GM12878 (cell line): ENCODE results near the gene CLPX. TPM values are rescaled to one million over a fixed set of nuclear protein-coding genes. Genes with fewer than 3 reads are reported as not detected.

Experiments
- ATAC-seq: fragments of 200-7000 bp; cut with Tn5 transposase; 3 replicates; pipeline ENCODE4 v1.9.1; 2020; ENCODE audit warnings: mild to moderate bottlenecking, moderate library complexity
- BruUV-seq: library from RNA; stranded (reverse); fragments of 400-500 nt; replicated peaks from 2 replicates; lab custom pipeline; 2021; lab: Mats Ljungman, UMichigan
- CTCF ChIA-PET: fragments of 300-600 bp; sonication (Branson Sonifier 250); formaldehyde crosslinking; extraction: SDS; loops from one replicate; lab custom pipeline; 2021; ENCODE audit warnings: inconsistent platforms; lab: Yijun Ruan, JAX
- POLR2A ChIA-PET: fragments of 350-600 bp; formaldehyde crosslinking; extraction: SDS; loops from one replicate; lab custom pipeline; 2021; ENCODE audit warnings: inconsistent platforms; lab: Charles Lee
- RAD21 ChIA-PET: fragments of 300-600 bp; sonication (Branson Sonifier 250); formaldehyde crosslinking; loops from one replicate; lab custom pipeline; 2023; ENCODE audit warnings: antibody characterized with exemption; ENCODE audit not compliant: unreplicated experiment; lab: Charles Lee
- SMC1A ChIA-PET: fragments of 300-600 bp; sonication (Branson Sonifier 250); formaldehyde crosslinking; loops from one replicate; lab custom pipeline; 2023; ENCODE audit not compliant: unreplicated experiment, uncharacterized antibody; lab: Charles Lee
- DNase-seq: peaks from one replicate; pipeline ENCODE4 v3.0.0-alpha.2; 2011; ENCODE audit warnings: low read depth, low spot score
- FAIRE-seq: peaks from 3 replicates; lab custom pipeline; 2011; peaks lifted over from hg19 to GRCh38; lab: Jason Lieb, UNC
- H2AFZ ChIP-seq: 2 replicates; pipeline ENCODE4 v1.6.0; 2011; ENCODE audit warnings: low read depth, low read length, control low read depth; ENCODE audit not compliant: control insufficient read depth
- H3K27ac ChIP-seq: 2 replicates; pipeline ENCODE4 v1.5.1; 2011; ENCODE audit warnings: control low read depth; ENCODE audit not compliant: control insufficient read depth, insufficient read depth
- H3K27me3 ChIP-seq, 2 experiments: replicated peaks in 1 of 2; 2 replicates each; pipeline versions ENCODE4 v1.6.0 to v1.6.1; 2011; ENCODE audit warnings: low read length in 1 of 2; ENCODE audit not compliant: control insufficient read depth in 2 of 2, insufficient read depth in 2 of 2
- H3K36me3 ChIP-seq, 2 experiments: 2 replicates each; pipeline ENCODE4 v1.5.1; 2011; ENCODE audit warnings: low read length in 1 of 2; ENCODE audit not compliant: control insufficient read depth in 2 of 2, insufficient read depth in 2 of 2
- H3K4me1 ChIP-seq: 2 replicates; pipeline ENCODE4 v1.6.1; 2011; ENCODE audit warnings: mild to moderate bottlenecking, low read length, moderate library complexity, mixed read lengths; ENCODE audit not compliant: control insufficient read depth, insufficient read depth
- H3K4me2 ChIP-seq: 2 replicates; pipeline ENCODE4 v1.6.0; 2011; ENCODE audit warnings: control low read depth; ENCODE audit not compliant: control insufficient read depth, insufficient read depth
- H3K4me3 ChIP-seq: fragments of 200-600 bp; sonication (generic); 2 replicates; pipeline ENCODE4 v1.5.1; 2016
- H3K79me2 ChIP-seq: 2 replicates; pipeline ENCODE4 v1.6.0; 2011; ENCODE audit warnings: low read length; ENCODE audit not compliant: control insufficient read depth, insufficient read depth
- H3K9ac ChIP-seq: 2 replicates; pipeline ENCODE4 v1.8.0; 2011; ENCODE audit warnings: low read length, control low read depth, mixed read lengths; ENCODE audit not compliant: control insufficient read depth, insufficient read depth
- H3K9me3 ChIP-seq: replicated peaks from 3 replicates; pipeline ENCODE4 v1.5.1; 2011; ENCODE audit warnings: mild to moderate bottlenecking, low read length; ENCODE audit not compliant: control insufficient read depth, insufficient read depth
- H4K20me1 ChIP-seq: 2 replicates; pipeline ENCODE4 v1.6.0; 2011; ENCODE audit not compliant: control insufficient read depth, insufficient read depth
- BCL3 ChIP-seq: IDR thresholded peaks from 2 replicates; pipeline ENCODE4 v1.6.1; 2011; ENCODE audit warnings: borderline replicate concordance, low read depth, mild to moderate bottlenecking, moderate library complexity, low read length; ENCODE audit not compliant: insufficient read depth, poor library complexity, severe bottlenecking
- CHD1 ChIP-seq: IDR thresholded peaks from 2 replicates; pipeline ENCODE4 v1.6.1; 2012; ENCODE audit warnings: low read depth, low read length, improper control_type of control experiment
- EZH2 ChIP-seq: IDR thresholded peaks from 2 replicates; pipeline ENCODE4 v1.6.1; 2012; ENCODE audit warnings: low read depth, mild to moderate bottlenecking, control low read depth, inconsistent platforms, low read length, borderline replicate concordance; ENCODE audit not compliant: control insufficient read depth
- HDAC6 ChIP-seq: fragments of 200-600 bp; sonication (generic); IDR thresholded peaks from one replicate; pipeline ENCODE4 v1.8.0; 2017; ENCODE audit warnings: antibody characterized with exemption; ENCODE audit not compliant: unreplicated experiment
- PAX8 ChIP-seq: fragments of 450-650 bp; IDR thresholded peaks from 2 replicates; pipeline ENCODE4 v1.6.1; 2017; ENCODE audit warnings: mild to moderate bottlenecking, moderate library complexity
- PKNOX1 ChIP-seq: fragments of 450-650 bp; IDR thresholded peaks from 2 replicates; pipeline ENCODE4 v1.6.1; 2016; ENCODE audit warnings: mild to moderate bottlenecking
- TCF7 ChIP-seq: IDR thresholded peaks from 2 replicates; pipeline ENCODE4 v1.6.1; 2014; ENCODE audit warnings: antibody characterized with exemption, borderline replicate concordance
- USF2 ChIP-seq: IDR thresholded peaks from 2 replicates; pipeline ENCODE4 v1.6.1; 2011; ENCODE audit warnings: low read depth, low read length, improper control_type of control experiment, borderline replicate concordance
- ZBTB11 ChIP-seq: fragments of 450-650 bp; formaldehyde crosslinking; IDR thresholded peaks from 2 replicates; pipeline ENCODE4 v1.5.0; 2022; ENCODE audit warnings: mild to moderate bottlenecking, missing genetic modification characterization
- WGBS: methylation state at CpG from one replicate; pipeline ENCODE4 v1.1.6; 2016; ENCODE audit warnings: low lambda C conversion rate; ENCODE audit not compliant: insufficient replicate concordance, insufficient coverage; ENCODE audit errors: missing lambda C conversion rate; 5-methylcytosine and 5-hydroxymethylcytosine counted together
- in situ Hi-C: fragments of 300-500 bp; cut with MboI; formaldehyde crosslinking; loops from 9 replicates; pipeline ENCODE4 v1.14.3; 2018; ENCODE audit warnings: mixed read lengths
- intact Hi-C: fragments of 100-400 bp; cut with micrococcal nuclease; formaldehyde crosslinking; loops from one replicate; pipeline ENCODE4 v1.14.2; 2022; ENCODE audit not compliant: unreplicated experiment
- polyA plus RNA-seq, 11 experiments: library from polyadenylated mRNA; depleted of rRNA in 4 of 11; unstranded in 6 of 11; stranded (reverse) in 5 of 11; fragments of >200 nt; fragmentation: Nextera tagmentation in 4 of 11; fragmentation: Illumina TruSeq in 1 of 11; extraction: Ambion mirVana in 4 of 11; extraction: Trizol in 1 of 11; gene quantifications; 1 replicate in 1 of 11; 2 replicates in 10 of 11; pipeline versions ENCODE4 v1.2.1 to v1.2.3, GENCODE V29; 2011 to 2016; ENCODE audit warnings: inconsistent platforms in 2 of 11, missing spikeins in 2 of 11, low read depth in 1 of 11
- total RNA-seq, 4 experiments: library from RNA; depleted of rRNA in 3 of 4; stranded (reverse); fragments of >200 nt in 3 of 4; fragmentation: Illumina TruSeq in 1 of 4; extraction: Trizol in 1 of 4; gene quantifications; 2 replicates each; pipeline versions ENCODE4 v1.2.1 to v1.2.3, GENCODE V29; 2013 to 2021

CLPX gene
- total and polyA plus RNA-seq, 10 of the 15 experiments (the other 5 are each of a cell fraction or from before 2014, with no cell fraction given): 10.1 to 57.4 (median 31.3) TPM

GRCh38 chr15:65232520-65232919 is 47.4 kb upstream of the CLPX start:
- Histone ChIP-seq H3K9me3 (no peaks in the 10 kb centered on the region), H3K9ac (no peak overlapping the region), H3K79me2 (no peaks in the 10 kb centered on the region), H3K36me3 (no peaks in the 10 kb centered on the region), H4K20me1 (no peaks in the 10 kb centered on the region), H2AFZ (no peak overlapping the region), H3K27me3 (no peaks in the 10 kb centered on the region), H3K4me1 (no peaks in the 10 kb centered on the region), H3K4me3 (no peak overlapping the region), H3K27ac (no peak overlapping the region), H3K4me2 (no peak overlapping the region)
- WGBS: 100% methylated on average over 3 of the region's 3 CpGs
- POLR2A ChIA-PET: no interaction called here
- TF ChIP-seq USF2 (no peak), TCF7 (no peak), HDAC6 (no peak), BCL3 (no peak), ZBTB11 (CRISPR knock-in tag) (no peak), EZH2 (no peak), PAX8 (no peak), PKNOX1 (no peak), CHD1 (no peak)
- DNase-seq (no peak), ATAC-seq (no peak), FAIRE-seq (no peak)
- intact Hi-C loops: no loop called here
- CTCF ChIA-PET: interaction anchor here (0.5 to 1.3 kb wide), 2 partner anchors 21 to 45 kb away, joined by 3 to 4 read pairs; no protein-coding TSS in a partner anchor
- in situ Hi-C loops: no loop called here
- SMC1A ChIA-PET: no interaction called here
- RAD21 ChIA-PET: no interaction called here
- BruUV-seq: no TSS peak
